Activated T-helper 9 cell treated with anti-CD3 and anti-CD28 coated beads, Interleukin-2, amount 50 U/mL, for 16 hours (primary cell): ENCODE results near the gene AMZ1.

Experiments
- DNase-seq: peaks from one replicate; pipeline ENCODE4 v3.0.0-alpha.2; 2020; ENCODE audit warnings: low read depth

Gene AMZ1

GRCh38 chr7:2651336-2651735 lies 36.7 kb upstream of the AMZ1 start:
- DNase-seq: no peak

- DNase-seq: no peak
Observed at GRCh38 chr7:2651847-2652735, 35.9 kb upstream of the AMZ1 start.

GRCh38 chr7:2652736-2653060 lies 35.3 kb upstream of the AMZ1 start:
- DNase-seq: no peak

GRCh38 chr7:2654059-2654458 lies 33.9 kb upstream of the AMZ1 start:
- DNase-seq: no peak

GRCh38 chr7:2655870-2656614 lies 32.0 kb upstream of the AMZ1 start:
- DNase-seq: no peak

- DNase-seq: no peak
Observed at GRCh38 chr7:2657208-2657607, 30.8 kb upstream of the AMZ1 start.

GRCh38 chr7:2657920-2658671 lies 29.9 kb upstream of the AMZ1 start:
- DNase-seq: no peak

- no peak for DNase-seq
Observed at GRCh38 chr7:2658941-2659340, 29.1 kb upstream of the AMZ1 start.

GRCh38 chr7:2659556-2660358 lies 28.2 kb upstream of the AMZ1 start:
- no peak for DNase-seq

- DNase-seq: no peak
Observed at GRCh38 chr7:2660359-2661095, 27.5 kb upstream of the AMZ1 start.

GRCh38 chr7:2661096-2661449 lies 26.9 kb upstream of the AMZ1 start:
- no peak for DNase-seq

- DNase-seq: no peak
Observed at GRCh38 chr7:2661602-2662272, 26.3 kb upstream of the AMZ1 start.

- DNase-seq: no peak
Observed at GRCh38 chr7:2662273-2663120, 25.5 kb upstream of the AMZ1 start.

- no peak for DNase-seq
Observed at GRCh38 chr7:2663121-2663886, 24.7 kb upstream of the AMZ1 start.

GRCh38 chr7:2663960-2664359 lies 24.0 kb upstream of the AMZ1 start:
- no peak for DNase-seq

GRCh38 chr7:2665359-2665791 lies 22.6 kb upstream of the AMZ1 start:
- DNase-seq: no peak

- no peak for DNase-seq
Observed at GRCh38 chr7:2666155-2666554, 21.8 kb upstream of the AMZ1 start.

GRCh38 chr7:2666588-2667250 lies 21.3 kb upstream of the AMZ1 start:
- no peak for DNase-seq
